H1 (cell line): Measurements from ENCODE around the gene GPN2. TPM values are rescaled to one million over a fixed set of nuclear protein-coding genes. Genes with fewer than 3 reads are reported as not detected.

Source experiments
- CTCF ChIA-PET: fragments of 300-600 bp; sonication (Branson Sonifier 250); formaldehyde crosslinking; loops from one replicate; lab custom pipeline; 2021; ENCODE audit not compliant: partially characterized antibody; lab: Charles Lee
- POLR2A ChIA-PET: fragments of 300-600 bp; sonication (Branson Sonifier 250); formaldehyde crosslinking; loops from one replicate; lab custom pipeline; 2021; ENCODE audit warnings: inconsistent platforms; ENCODE audit not compliant: partially characterized antibody; lab: Charles Lee
- DNase-seq, 2 experiments: peaks; one replicate each; pipeline versions ENCODE4 v3.0.0 to v3.0.0-alpha.2; 2010 to 2022; ENCODE audit warnings: low spot score in 2 of 2, low read depth in 1 of 2, mixed read lengths in 1 of 2
- FAIRE-seq: peaks from 2 replicates; lab custom pipeline; 2011; peaks lifted over from hg19 to GRCh38; lab: Jason Lieb, UNC
- H2AFZ ChIP-seq: 2 replicates; pipeline ENCODE4 v1.8.1; 2012; ENCODE audit warnings: low read length, inconsistent platforms
- H2AK5ac ChIP-seq: 2 replicates; pipeline ENCODE4 v1.6.1; 2013; ENCODE audit warnings: low read depth, low read length
- H2BK120ac ChIP-seq: replicated peaks from 2 replicates; pipeline ENCODE3; 2013; ENCODE audit warnings: low read depth, low read length, inconsistent platforms
- H2BK12ac ChIP-seq: 2 replicates; pipeline ENCODE4 v1.6.1; 2013; ENCODE audit warnings: low read depth, low read length
- H2BK15ac ChIP-seq: 2 replicates; pipeline ENCODE4 v1.6.1; 2013; ENCODE audit warnings: low read length
- H2BK20ac ChIP-seq: 2 replicates; pipeline ENCODE4 v1.6.1; 2013; ENCODE audit warnings: low read length
- H2BK5ac ChIP-seq: 2 replicates; pipeline ENCODE4 v1.6.1; 2013; ENCODE audit warnings: low read depth, low read length
- H3K14ac ChIP-seq: 2 replicates; pipeline ENCODE4 v1.6.1; 2013; ENCODE audit warnings: inconsistent platforms; ENCODE audit not compliant: insufficient read length
- H3K18ac ChIP-seq: 2 replicates; pipeline ENCODE4 v1.6.1; 2013; ENCODE audit warnings: low read length; ENCODE audit errors: extremely low read depth
- H3K23ac ChIP-seq: 2 replicates; pipeline ENCODE4 v1.6.1; 2013; ENCODE audit warnings: inconsistent platforms; ENCODE audit not compliant: insufficient read length
- H3K23me2 ChIP-seq: 2 replicates; pipeline ENCODE4 v1.6.1; 2013; ENCODE audit warnings: low read depth, low read length
- H3K27ac ChIP-seq: 2 replicates; pipeline ENCODE4 v1.6.1; 2011; ENCODE audit warnings: low read depth, low read length, inconsistent platforms
- H3K27me3 ChIP-seq, 4 experiments: replicated peaks in 1 of 4; 1 replicate in 1 of 4; 2 replicates in 3 of 4; pipeline versions ENCODE4 v1.6.1 to v1.8.1; 2011 to 2013; ENCODE audit warnings: low read length in 3 of 4, mild to moderate bottlenecking in 3 of 4, inconsistent platforms in 2 of 4, mixed read lengths in 2 of 4, moderate library complexity in 1 of 4; ENCODE audit not compliant: control insufficient read depth in 3 of 4, insufficient read depth in 3 of 4; ENCODE audit errors: extremely low read depth in 1 of 4
- H3K36me3 ChIP-seq, 4 experiments: 2 replicates each; pipeline versions ENCODE4 v1.6.1 to v1.8.1; 2011 to 2013; ENCODE audit warnings: mild to moderate bottlenecking in 4 of 4, low read length in 3 of 4, moderate library complexity in 2 of 4, control low read depth in 1 of 4, inconsistent platforms in 1 of 4; ENCODE audit not compliant: insufficient read depth in 4 of 4, control insufficient read depth in 2 of 4
- H3K4ac ChIP-seq: replicated peaks from 2 replicates; pipeline ENCODE3; 2013; ENCODE audit warnings: low read length, low read depth, mixed read lengths, inconsistent platforms; ENCODE audit not compliant: insufficient read length
- H3K4me1 ChIP-seq, 4 experiments: replicated peaks in 1 of 4; 1 replicate in 1 of 4; 2 replicates in 3 of 4; pipeline versions ENCODE4 v1.6.1 to v1.8.1; 2011 to 2013; ENCODE audit warnings: low read length in 3 of 4, inconsistent platforms in 2 of 4, mixed read lengths in 1 of 4; ENCODE audit not compliant: insufficient read depth in 4 of 4, control insufficient read depth in 3 of 4
- H3K4me2 ChIP-seq, 2 experiments: 2 replicates each; pipeline versions ENCODE4 v1.6.1 to v1.8.1; 2011 to 2013; ENCODE audit warnings: low read depth in 2 of 2, low read length in 2 of 2, control low read depth in 1 of 2, inconsistent platforms in 1 of 2, mild to moderate bottlenecking in 1 of 2; ENCODE audit not compliant: insufficient read depth in 1 of 2
- H3K4me3 ChIP-seq, 4 experiments: fragments of 200-600, 300-600 bp in 1 of 4; sonication (generic), shearing (Covaris generic), sonication (Bioruptor Twin) in 1 of 4; 2 replicates each; pipeline versions ENCODE4 v1.5.1 to v1.8.1; 2011 to 2016; ENCODE audit warnings: low read length in 4 of 4, low read depth in 3 of 4, control low read depth in 2 of 4, inconsistent platforms in 2 of 4, mild to moderate bottlenecking in 2 of 4, mixed read lengths in 1 of 4, moderate library complexity in 1 of 4; ENCODE audit not compliant: insufficient read depth in 2 of 4; ENCODE audit errors: extremely low read depth in 1 of 4
- H3K56ac ChIP-seq: replicated peaks from 2 replicates; pipeline ENCODE3; 2013; ENCODE audit warnings: low read depth, mild to moderate bottlenecking, mixed read lengths, low read length, inconsistent platforms; ENCODE audit not compliant: insufficient read length
- H3K79me1 ChIP-seq: 2 replicates; pipeline ENCODE4 v1.6.1; 2013; ENCODE audit warnings: low read depth, low read length, control low read depth
- H3K79me2 ChIP-seq, 2 experiments: 2 replicates each; pipeline versions ENCODE4 v1.6.1 to v1.8.1; 2012 to 2013; ENCODE audit warnings: low read length in 2 of 2, mild to moderate bottlenecking in 2 of 2, inconsistent platforms in 1 of 2; ENCODE audit not compliant: insufficient read depth in 2 of 2, control insufficient read depth in 1 of 2
- H3K9ac ChIP-seq, 4 experiments: replicated peaks in 1 of 4; 1 replicate in 1 of 4; 2 replicates in 3 of 4; pipeline versions ENCODE4 v1.6.1 to v1.8.1; 2011 to 2013; ENCODE audit warnings: low read depth in 3 of 4, low read length in 3 of 4, control low read depth in 2 of 4, mild to moderate bottlenecking in 2 of 4, moderate library complexity in 2 of 4, inconsistent platforms in 1 of 4; ENCODE audit errors: extremely low read depth in 1 of 4
- H3K9me3 ChIP-seq, 2 experiments: 2 replicates each; pipeline versions ENCODE4 v1.6.1 to v1.8.1; 2012 to 2013; ENCODE audit warnings: mild to moderate bottlenecking in 2 of 2, moderate library complexity in 2 of 2, control low read depth in 1 of 2, inconsistent platforms in 1 of 2, low read depth in 1 of 2, low read length in 1 of 2, mixed read lengths in 1 of 2; ENCODE audit not compliant: insufficient read depth in 2 of 2
- H4K20me1 ChIP-seq, 2 experiments: replicated peaks in 1 of 2; 2 replicates each; pipeline versions ENCODE3 to v1.8.1; 2011 to 2013; ENCODE audit warnings: inconsistent platforms in 2 of 2, low read length in 2 of 2, mild to moderate bottlenecking in 1 of 2; ENCODE audit not compliant: insufficient read depth in 2 of 2, control insufficient read depth in 1 of 2
- H4K5ac ChIP-seq: 2 replicates; pipeline ENCODE4 v1.6.1; 2013; ENCODE audit warnings: low read length, low read depth, mixed read lengths, inconsistent platforms; ENCODE audit not compliant: insufficient read length
- H4K8ac ChIP-seq: 2 replicates; pipeline ENCODE4 v1.8.0; 2013; ENCODE audit warnings: mild to moderate bottlenecking, moderate library complexity, low read length, inconsistent platforms; ENCODE audit not compliant: insufficient read depth; ENCODE audit errors: extremely low read depth
- H4K91ac ChIP-seq: replicated peaks from 2 replicates; pipeline ENCODE3; 2013; ENCODE audit warnings: low read length, mixed read lengths, inconsistent platforms; ENCODE audit not compliant: insufficient read length
- CREB1 ChIP-seq: IDR thresholded peaks from 2 replicates; pipeline ENCODE4 v1.6.1; 2012; ENCODE audit warnings: inconsistent platforms
- EP300 ChIP-seq, 2 experiments: IDR thresholded peaks; 1 replicate in 1 of 2; 2 replicates in 1 of 2; pipeline ENCODE4 v1.6.1; 2011 to 2012; ENCODE audit warnings: low read depth in 2 of 2, low read length in 2 of 2, mild to moderate bottlenecking in 2 of 2, borderline replicate concordance in 1 of 2, inconsistent platforms in 1 of 2, moderate library complexity in 1 of 2
- JUN ChIP-seq: IDR thresholded peaks from 2 replicates; pipeline ENCODE4 v1.6.1; 2011; ENCODE audit warnings: low read depth, mild to moderate bottlenecking, improper control_type of control experiment, low read length
- MAFK ChIP-seq: IDR thresholded peaks from 2 replicates; pipeline ENCODE4 v1.6.1; 2012; ENCODE audit warnings: low read depth, mild to moderate bottlenecking, improper control_type of control experiment, low read length
- NRF1 ChIP-seq: IDR thresholded peaks from 2 replicates; pipeline ENCODE4 v1.6.1; 2011; ENCODE audit warnings: mild to moderate bottlenecking, low read depth, low read length, improper control_type of control experiment
- PHF8 ChIP-seq: fragments of 200-600 bp; sonication (generic); conservative IDR thresholded peaks from 2 replicates; pipeline ENCODE4 v1.7.1; 2012; ENCODE audit warnings: low read depth, mild to moderate bottlenecking, inconsistent platforms, low read length, moderate library complexity
- POLR2A ChIP-seq, 2 experiments: IDR thresholded peaks; 1 replicate in 1 of 2; 2 replicates in 1 of 2; pipeline ENCODE4 v1.6.1; 2011; ENCODE audit warnings: low read depth in 2 of 2, low read length in 2 of 2, mild to moderate bottlenecking in 2 of 2; ENCODE audit errors: control extremely low read depth in 1 of 2
- POLR2AphosphoS5 ChIP-seq: IDR thresholded peaks from 2 replicates; pipeline ENCODE4 v1.6.1; 2011; ENCODE audit warnings: low read depth, low read length
- RAD21 ChIP-seq, 2 experiments: IDR thresholded peaks in 1 of 2; conservative IDR thresholded peaks in 1 of 2; 2 replicates each; pipeline ENCODE4 v1.6.1; 2011; ENCODE audit warnings: low read depth in 2 of 2, low read length in 2 of 2, improper control_type of control experiment in 1 of 2, inconsistent platforms in 1 of 2, mild to moderate bottlenecking in 1 of 2, moderate library complexity in 1 of 2
- SP4 ChIP-seq: IDR thresholded peaks from 2 replicates; pipeline ENCODE4 v1.6.1; 2012; ENCODE audit warnings: low read length, inconsistent platforms
- SRF ChIP-seq: IDR thresholded peaks from 2 replicates; pipeline ENCODE4 v1.6.1; 2011; ENCODE audit warnings: mild to moderate bottlenecking, low read depth, low read length, moderate library complexity
- WGBS, 2 experiments: shearing (Covaris generic) in 1 of 2; methylation state at CpG; one replicate each; pipeline versions ENCODE4 v1.1.6 to v1.1.7; 2013 to 2015; ENCODE audit warnings: low lambda C conversion rate in 2 of 2, mixed read lengths in 2 of 2, inconsistent platforms in 1 of 2, low coverage in 1 of 2, missing lambda C conversion rate in 1 of 2; ENCODE audit not compliant: insufficient replicate concordance in 2 of 2, insufficient coverage in 1 of 2, insufficient read length in 1 of 2; ENCODE audit errors: extremely low coverage in 1 of 2, missing lambda C conversion rate in 1 of 2; 5-methylcytosine and 5-hydroxymethylcytosine counted together
- polyA plus RNA-seq, 7 experiments: library from polyadenylated mRNA; depleted of rRNA in 3 of 7; stranded (reverse) in 5 of 7; unstranded in 2 of 7; fragments of >200 nt in 5 of 7; fragments of 200-250 nt in 2 of 7; gene quantifications; 1 replicate in 5 of 7; 2 replicates in 1 of 7; 4 replicates in 1 of 7; pipeline versions ENCODE4 v1.2.1 to v1.2.3, GENCODE V29; 2011 to 2013; ENCODE audit warnings: missing spikeins in 2 of 7, mixed read lengths in 2 of 7
- total RNA-seq: library from RNA; stranded (reverse); fragmentation: NEBNext Ultra II Directional; extraction: Animal tissue kit (Norgen Biotek cat#: 25700); gene quantifications from 2 replicates; pipeline ENCODE4 v1.2.1, GENCODE V29; 2021
- TF ChIP-seq, protein P1 (sequence below): IDR thresholded peaks from 2 replicates; pipeline ENCODE4 v1.6.1; 2011; ENCODE audit warnings: low read depth, mild to moderate bottlenecking, low read length; ENCODE audit not compliant: insufficient read depth
- TF ChIP-seq, protein P2 (sequence below): IDR thresholded peaks from 2 replicates; pipeline ENCODE4 v1.6.1; 2012; ENCODE audit warnings: inconsistent platforms

The GPN2 gene
- total and polyA plus RNA-seq, 2 of the 8 experiments (the other 6 are each of a cell fraction or from before 2014, with no cell fraction given) = 27.3 to 36.8 TPM

DNA sequence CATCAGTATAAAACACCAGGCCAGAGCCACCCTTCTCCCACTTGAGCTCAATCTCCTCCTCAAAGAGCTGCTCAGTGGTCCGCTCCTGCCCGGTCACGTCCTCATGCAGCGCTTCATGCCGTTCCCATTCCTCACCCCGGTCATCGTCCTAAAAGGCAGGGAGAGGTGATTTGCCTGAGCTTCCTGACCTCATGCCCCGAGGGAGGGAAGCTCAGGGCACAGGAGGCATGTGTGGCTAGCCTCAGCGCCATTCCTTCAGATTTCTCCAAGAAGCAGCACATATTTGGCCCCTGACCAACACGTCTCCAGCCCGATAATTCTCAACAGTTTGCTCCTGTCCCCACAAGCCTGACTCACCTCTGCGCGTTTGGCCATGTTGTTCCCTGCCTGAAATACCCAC lies 4.2 kb upstream of the GPN2 start:
- H3K4ac ChIP-seq = no peak overlapping the region
- peaks cover 0 to 8% (median 4%) of the 10 kb centered on the region in 4 experiments; a peak in 3 of 7 replicates for H3K4me1 ChIP-seq
- no peaks in the 10 kb centered on the region for H3K9me3 ChIP-seq
- no peak overlapping the region for H3K14ac ChIP-seq
- H4K8ac ChIP-seq = no peak overlapping the region
- 98% methylated on average over 13 of the region's 13 CpGs; no CpG with 5 or more reads in 1 of the 2 experiments for WGBS, 2 experiments
- no peak overlapping the region for H3K4me2 ChIP-seq
- no peak overlapping the region for H4K91ac ChIP-seq
- no peak overlapping the region for H3K18ac ChIP-seq
- H2AFZ ChIP-seq = no peak overlapping the region
- no peaks in the 10 kb centered on the region for H3K27me3 ChIP-seq
- POLR2A ChIA-PET = interaction anchor here (0.7 to 1.5 kb wide), 3 partner anchors 9 to 63 kb away, joined by 3 to 4 read pairs (median 3); partner anchors contain the start of gene NUDC
- H3K4me3 ChIP-seq = no peak overlapping the region
- H2BK15ac ChIP-seq = no peak overlapping the region
- peaks cover 4 to 13% of the 10 kb centered on the region in 2 experiments for H3K79me2 ChIP-seq
- no peak overlapping the region for H4K5ac ChIP-seq
- H3K56ac ChIP-seq = no peak overlapping the region
- no peak overlapping the region for H2BK20ac ChIP-seq
- no peak overlapping the region for H3K23ac ChIP-seq
- H3K36me3 ChIP-seq = peaks cover 8 to 32% (median 15%) of the 10 kb centered on the region in 4 experiments; a peak in 7 of 8 replicates
- peaks cover 6% of the 10 kb centered on the region; the same call in 1 of the 2 replicates for H3K79me1 ChIP-seq
- CTCF ChIA-PET = interaction anchor here (31.7 kb wide), 1 partner anchor 30 kb away, joined by 547 read pairs; the partner anchor contains the start of gene SFN
- H2BK12ac ChIP-seq = no peak overlapping the region
- H2BK5ac ChIP-seq = no peak overlapping the region
- H3K27ac ChIP-seq = no peak overlapping the region
- peaks cover 2 to 6% of the 10 kb centered on the region in 2 experiments for H4K20me1 ChIP-seq
- FAIRE-seq = no peak
- no peak for DNase-seq
- no peak overlapping the region for H3K9ac ChIP-seq
- no peak overlapping the region for H2BK120ac ChIP-seq
- H3K23me2 ChIP-seq = peaks cover 12% of the 10 kb centered on the region; the same call in 1 of the 2 replicates
- no peak overlapping the region for H2AK5ac ChIP-seq
- TF ChIP-seq NRF1 (no peak), SRF (no peak), MAFK (no peak), POLR2A (IDR thresholded peaks at IDR 0.05; ENCODE audit: control extremely low read depth in 1 of 2, low read depth in 2 of 2, low read length in 2 of 2) (no peak), EP300 (IDR thresholded peaks at IDR 0.05; ENCODE audit: borderline replicate concordance in 1 of 2, low read depth in 2 of 2, low read length in 2 of 2) (no peak), RAD21 (IDR thresholded peaks at IDR 0.05 in 1 of 2, conservative IDR thresholded peaks at IDR 0.05 in 1 of 2; ENCODE audit: low read depth in 2 of 2, low read length in 2 of 2) (no peak), SP4 (no peak), CREB1 (no peak), PHF8 (no peak), POLR2AphosphoS5 (no peak), JUN (no peak)
- TF ChIP-seq, protein P1, sequence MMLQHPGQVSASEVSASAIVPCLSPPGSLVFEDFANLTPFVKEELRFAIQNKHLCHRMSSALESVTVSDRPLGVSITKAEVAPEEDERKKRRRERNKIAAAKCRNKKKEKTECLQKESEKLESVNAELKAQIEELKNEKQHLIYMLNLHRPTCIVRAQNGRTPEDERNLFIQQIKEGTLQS = no peak
- TF ChIP-seq, protein P2, sequence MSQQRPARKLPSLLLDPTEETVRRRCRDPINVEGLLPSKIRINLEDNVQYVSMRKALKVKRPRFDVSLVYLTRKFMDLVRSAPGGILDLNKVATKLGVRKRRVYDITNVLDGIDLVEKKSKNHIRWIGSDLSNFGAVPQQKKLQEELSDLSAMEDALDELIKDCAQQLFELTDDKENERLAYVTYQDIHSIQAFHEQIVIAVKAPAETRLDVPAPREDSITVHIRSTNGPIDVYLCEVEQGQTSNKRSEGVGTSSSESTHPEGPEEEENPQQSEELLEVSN = no peak
